D721Med (cell line): Measurements from ENCODE around the gene CCL19.
A peak's percentile ranks its signal among the peaks of the same experiment; 100 is the strongest.

Experiments
- DNase-seq: peaks from one replicate; pipeline ENCODE4 v3.0.0; 2011; ENCODE audit warnings: low spot score; ENCODE audit not compliant: insufficient read length
- FAIRE-seq: peaks from 2 replicates; lab custom pipeline; 2011; peaks lifted over from hg19 to GRCh38; lab: Jason Lieb, UNC
- CTCF ChIP-seq: IDR thresholded peaks from 2 replicates; pipeline ENCODE4 v1.5.1; 2012; ENCODE audit warnings: mild to moderate bottlenecking, control low read depth; ENCODE audit not compliant: insufficient read depth; ENCODE audit errors: missing control alignments

CCL19 gene

GRCh38 chr9:34646211-34647083 is 44.6 kb downstream of the CCL19 start, which contains the start of gene GALT:
TSS of gene GALT (plus strand) at chr9:34646675. CDS start at chr9:34646705, 30 bp downstream.
- DNase-seq, result peak; percentile 99
- no peak for FAIRE-seq
- TF ChIP-seq CTCF, result peak; percentile 39

DNA sequence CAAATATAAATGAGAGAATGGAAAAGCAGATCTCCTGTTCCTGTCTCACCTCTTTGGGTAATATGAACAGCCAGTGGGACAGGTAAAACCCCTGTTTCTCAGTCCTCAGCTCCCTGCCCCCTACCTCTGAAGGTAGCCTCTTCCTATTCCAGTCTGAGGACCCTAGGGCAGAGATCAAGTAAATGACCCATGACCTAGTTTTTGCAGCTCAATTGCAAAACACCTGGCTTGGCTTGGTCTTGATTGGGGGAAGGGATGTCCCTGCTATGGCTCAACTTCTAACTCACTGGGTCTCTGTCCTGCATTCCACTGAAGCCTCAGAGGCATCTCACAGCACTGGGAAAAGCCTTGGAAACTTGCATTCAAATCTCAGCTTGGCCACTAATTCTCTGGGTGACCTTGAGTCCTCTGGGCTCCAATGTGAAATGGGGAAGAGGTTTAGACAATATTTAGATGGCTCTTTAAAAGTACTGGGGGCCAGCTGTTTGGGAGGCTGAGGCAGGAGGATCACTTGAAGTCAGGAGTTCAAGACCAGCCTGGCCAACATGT is 46.2 kb downstream of the CCL19 start:
- TF ChIP-seq CTCF, result no peak
- FAIRE-seq, result no peak
- DNase-seq, result no peak

- no peak for DNase-seq
- TF ChIP-seq CTCF, result no peak
- FAIRE-seq, result no peak
These were observed 48.4 kb downstream of the CCL19 start for GRCh38 chr9:34642679-34643078.
